ENCODE results near the gene A2M. TPM values are rescaled to one million over a fixed set of nuclear protein-coding genes. Genes with fewer than 3 reads are reported as not detected.

The A2M gene
- total and polyA plus RNA-seq, 2 of the 13 experiments (the other 11 are each of a cell fraction or from before 2014, with no cell fraction given): 2,807 to 6,551 TPM

GRCh38 chr12:9064815-9065606 is 50.7 kb downstream of the A2M start (continued):
- no peak for TF ChIP-seq CBX2 (IDR thresholded peaks at IDR 0.05; ENCODE audit: low read depth, low read length)
- TF ChIP-seq CBX2 (CRISPR knock-in tag; IDR thresholded peaks at IDR 0.05; ENCODE audit: low read depth): no peak
- no peak for TF ChIP-seq HMG20A (CRISPR knock-in tag; IDR thresholded peaks at IDR 0.05; ENCODE audit: borderline replicate concordance)
- no peak for TF ChIP-seq ZNF235 (CRISPR knock-in tag; IDR thresholded peaks at IDR 0.05; ENCODE audit: borderline replicate concordance)
- TF ChIP-seq, protein P1, sequence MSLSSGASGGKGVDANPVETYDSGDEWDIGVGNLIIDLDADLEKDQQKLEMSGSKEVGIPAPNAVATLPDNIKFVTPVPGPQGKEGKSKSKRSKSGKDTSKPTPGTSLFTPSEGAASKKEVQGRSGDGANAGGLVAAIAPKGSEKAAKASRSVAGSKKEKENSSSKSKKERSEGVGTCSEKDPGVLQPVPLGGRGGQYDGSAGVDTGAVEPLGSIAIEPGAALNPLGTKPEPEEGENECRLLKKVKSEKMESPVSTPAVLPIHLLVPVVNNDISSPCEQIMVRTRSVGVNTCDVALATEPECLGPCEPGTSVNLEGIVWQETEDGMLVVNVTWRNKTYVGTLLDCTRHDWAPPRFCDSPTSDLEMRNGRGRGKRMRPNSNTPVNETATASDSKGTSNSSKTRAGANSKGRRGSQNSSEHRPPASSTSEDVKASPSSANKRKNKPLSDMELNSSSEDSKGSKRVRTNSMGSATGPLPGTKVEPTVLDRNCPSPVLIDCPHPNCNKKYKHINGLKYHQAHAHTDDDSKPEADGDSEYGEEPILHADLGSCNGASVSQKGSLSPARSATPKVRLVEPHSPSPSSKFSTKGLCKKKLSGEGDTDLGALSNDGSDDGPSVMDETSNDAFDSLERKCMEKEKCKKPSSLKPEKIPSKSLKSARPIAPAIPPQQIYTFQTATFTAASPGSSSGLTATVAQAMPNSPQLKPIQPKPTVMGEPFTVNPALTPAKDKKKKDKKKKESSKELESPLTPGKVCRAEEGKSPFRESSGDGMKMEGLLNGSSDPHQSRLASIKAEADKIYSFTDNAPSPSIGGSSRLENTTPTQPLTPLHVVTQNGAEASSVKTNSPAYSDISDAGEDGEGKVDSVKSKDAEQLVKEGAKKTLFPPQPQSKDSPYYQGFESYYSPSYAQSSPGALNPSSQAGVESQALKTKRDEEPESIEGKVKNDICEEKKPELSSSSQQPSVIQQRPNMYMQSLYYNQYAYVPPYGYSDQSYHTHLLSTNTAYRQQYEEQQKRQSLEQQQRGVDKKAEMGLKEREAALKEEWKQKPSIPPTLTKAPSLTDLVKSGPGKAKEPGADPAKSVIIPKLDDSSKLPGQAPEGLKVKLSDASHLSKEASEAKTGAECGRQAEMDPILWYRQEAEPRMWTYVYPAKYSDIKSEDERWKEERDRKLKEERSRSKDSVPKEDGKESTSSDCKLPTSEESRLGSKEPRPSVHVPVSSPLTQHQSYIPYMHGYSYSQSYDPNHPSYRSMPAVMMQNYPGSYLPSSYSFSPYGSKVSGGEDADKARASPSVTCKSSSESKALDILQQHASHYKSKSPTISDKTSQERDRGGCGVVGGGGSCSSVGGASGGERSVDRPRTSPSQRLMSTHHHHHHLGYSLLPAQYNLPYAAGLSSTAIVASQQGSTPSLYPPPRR (CRISPR knock-in tag; IDR thresholded peaks at IDR 0.05; ENCODE audit: borderline replicate concordance): no peak
- TF ChIP-seq ZNF44 (CRISPR knock-in tag; IDR thresholded peaks at IDR 0.05): no peak
- TF ChIP-seq ZNF558 (CRISPR knock-in tag; IDR thresholded peaks at IDR 0.05; ENCODE audit: borderline replicate concordance): no peak
- peak; percentile 52; the same call in 1 of the 2 replicates for TF ChIP-seq SNAPC2 (CRISPR knock-in tag; IDR thresholded peaks at IDR 0.05)
- TF ChIP-seq ATF7-NPFF (CRISPR knock-in tag; IDR thresholded peaks at IDR 0.05; ENCODE audit: low read depth): no peak; the same call in 1 of the 2 replicates
- peak; percentile 93 for TF ChIP-seq ZFY (CRISPR knock-in tag; IDR thresholded peaks at IDR 0.05)
- TF ChIP-seq HOXD1 (CRISPR knock-in tag; IDR thresholded peaks at IDR 0.05): no peak; the same call in 1 of the 2 replicates
- peak; percentile 69 for TF ChIP-seq POLR2G (IDR thresholded peaks at IDR 0.05; ENCODE audit: low read depth, low read length)
- no peak for TF ChIP-seq HOXA7 (CRISPR knock-in tag; IDR thresholded peaks at IDR 0.05)
- 0 out of 2 replicates have a peak, but pooled peaks have one; percentile 29 for TF ChIP-seq FOXP4 (CRISPR knock-in tag; IDR thresholded peaks at IDR 0.05)
- peak; percentile 80 for TF ChIP-seq ZFX (CRISPR knock-in tag; IDR thresholded peaks at IDR 0.05; ENCODE audit: low read depth)
- no peak for TF ChIP-seq PBX2 (CRISPR knock-in tag; IDR thresholded peaks at IDR 0.05)
- 0 out of 2 replicates have a peak, but pooled peaks have one; percentile 30 for TF ChIP-seq JUND (CRISPR knock-in tag; IDR thresholded peaks at IDR 0.05)
- no peak; the same call in 1 of the 2 replicates for TF ChIP-seq NCOA2 (CRISPR knock-in tag; IDR thresholded peaks at IDR 0.05)
- TF ChIP-seq ZBTB21 (CRISPR knock-in tag; IDR thresholded peaks at IDR 0.05): no peak
- no peak for TF ChIP-seq HHEX (CRISPR knock-in tag; IDR thresholded peaks at IDR 0.05)
- no peak for TF ChIP-seq CBX5 (CRISPR knock-in tag; IDR thresholded peaks at IDR 0.05; ENCODE audit: borderline replicate concordance)
- TF ChIP-seq U2AF1 (optimal IDR thresholded peaks at IDR 0.05; ENCODE audit: low read depth, low read length): no peak
- peak; percentile 76 for TF ChIP-seq TAF15 (IDR thresholded peaks at IDR 0.05; ENCODE audit: low read depth, low read length, poor library complexity, severe bottlenecking)
- TF ChIP-seq ZNF263 (CRISPR knock-in tag; IDR thresholded peaks at IDR 0.05): no peak

Data from HepG2 (cell line).